ENCODE results near the gene SPG11.
"Not testable (repeated sequence)": the region's sequence is repeated elsewhere in the genome, so short reads cannot be mapped to it uniquely, and the experiment has no call there.

Gene SPG11

GRCh38 chr15:44532689-44533088, 130.8 kb downstream of the SPG11 start:
- in situ Hi-C loops (cut with MboI; ENCODE audit: low sequenced_read_pairs): no loop called here

GRCh38 chr15:44532275-44532674, 131.2 kb downstream of the SPG11 start:
- in situ Hi-C loops (cut with MboI; ENCODE audit: low sequenced_read_pairs): not testable (repeated sequence)

- in situ Hi-C loops (cut with MboI; ENCODE audit: low sequenced_read_pairs): no loop called here
Observed at GRCh38 chr15:44530653-44531052, 132.8 kb downstream of the SPG11 start.

- in situ Hi-C loops (cut with MboI; ENCODE audit: low sequenced_read_pairs): no loop called here
Observed at GRCh38 chr15:44529864-44530604, 133.4 kb downstream of the SPG11 start.

GRCh38 chr15:44527241-44527640, 136.2 kb downstream of the SPG11 start:
- in situ Hi-C loops (cut with MboI; ENCODE audit: low sequenced_read_pairs): no loop called here

GRCh38 chr15:44525018-44525417, 138.4 kb downstream of the SPG11 start:
- in situ Hi-C loops (cut with MboI; ENCODE audit: low sequenced_read_pairs): no loop called here

- in situ Hi-C loops (cut with MboI; ENCODE audit: low sequenced_read_pairs): no loop called here
Observed at GRCh38 chr15:44519537-44519936, 143.9 kb downstream of the SPG11 start.

- in situ Hi-C loops (cut with MboI; ENCODE audit: low sequenced_read_pairs): no loop called here
Observed at GRCh38 chr15:44516436-44516835, 147.0 kb downstream of the SPG11 start.

Data from hTERT RPE-1 (cell line).